AG09309 (cell line): ENCODE measurements around the gene CXCR6.
A peak's percentile ranks its signal among the peaks of the same experiment; 100 is the strongest.

Experiments
- DNase-seq: peaks from one replicate; pipeline ENCODE4 v3.0.0-alpha.2; 2010; ENCODE audit warnings: low read depth
- H3K4me3 ChIP-seq: 2 replicates; pipeline ENCODE4 v1.5.1; 2011; ENCODE audit warnings: mild to moderate bottlenecking, low read depth, low read length, moderate library complexity; ENCODE audit not compliant: control insufficient read depth
- CTCF ChIP-seq: IDR thresholded peaks from 2 replicates; pipeline ENCODE4 v1.5.1; 2011; ENCODE audit warnings: mild to moderate bottlenecking, low read depth, low read length, inconsistent platforms; ENCODE audit not compliant: insufficient read depth, control insufficient read depth; ENCODE audit errors: missing control alignments

CXCR6 gene

GRCh38 chr3:45939341-45939771 is 3.9 kb upstream of the CXCR6 start:
- DNase-seq, result no peak
- TF ChIP-seq CTCF, result no peak
- no peak overlapping the region for H3K4me3 ChIP-seq

GRCh38 chr3:45940004-45940780 is 3.1 kb upstream of the CXCR6 start:
- DNase-seq, result no peak
- no peak for TF ChIP-seq CTCF
- H3K4me3 ChIP-seq, result no peak overlapping the region

- TF ChIP-seq CTCF, result no peak
- no peak for DNase-seq
- H3K4me3 ChIP-seq, result no peak overlapping the region
These were observed 2.4 kb upstream of the CXCR6 start for GRCh38 chr3:45940781-45941365.

- no peak overlapping the region for H3K4me3 ChIP-seq
- no peak for TF ChIP-seq CTCF
- DNase-seq, result no peak
These were observed 1.0 kb upstream of the CXCR6 start for GRCh38 chr3:45942051-45942825.

GRCh38 chr3:45944830-45945620 is 1.8 kb downstream of the CXCR6 start:
- TF ChIP-seq CTCF, result no peak
- no peak overlapping the region for H3K4me3 ChIP-seq
- DNase-seq, result no peak

GRCh38 chr3:45946307-45946706 is 3.0 kb downstream of the CXCR6 start:
- H3K4me3 ChIP-seq, result no peak overlapping the region
- no peak for DNase-seq
- peak; percentile 17 for TF ChIP-seq CTCF
